ENCODE results near the gene TBCEL.

TBCEL gene

DNA sequence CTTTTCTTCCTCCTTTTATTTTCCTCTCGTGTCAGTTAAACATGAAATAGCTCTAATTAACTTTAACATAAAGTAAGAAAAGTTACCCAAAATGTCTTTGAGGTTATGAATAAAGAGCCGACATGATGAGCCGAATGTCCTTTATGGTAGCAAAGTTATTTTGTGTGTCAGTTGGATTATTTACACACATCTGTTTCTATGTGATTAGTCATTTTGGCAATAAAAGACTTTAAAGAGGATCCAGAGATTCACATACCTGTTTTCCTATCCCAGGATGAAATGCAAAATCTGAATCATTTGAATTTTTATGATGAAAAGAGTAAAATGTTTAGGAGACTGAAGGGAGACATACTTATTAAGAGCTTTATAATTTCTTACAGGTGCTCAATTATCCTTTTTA, 43.1 kb downstream of the TBCEL start:
- no peak for DNase-seq

DNA sequence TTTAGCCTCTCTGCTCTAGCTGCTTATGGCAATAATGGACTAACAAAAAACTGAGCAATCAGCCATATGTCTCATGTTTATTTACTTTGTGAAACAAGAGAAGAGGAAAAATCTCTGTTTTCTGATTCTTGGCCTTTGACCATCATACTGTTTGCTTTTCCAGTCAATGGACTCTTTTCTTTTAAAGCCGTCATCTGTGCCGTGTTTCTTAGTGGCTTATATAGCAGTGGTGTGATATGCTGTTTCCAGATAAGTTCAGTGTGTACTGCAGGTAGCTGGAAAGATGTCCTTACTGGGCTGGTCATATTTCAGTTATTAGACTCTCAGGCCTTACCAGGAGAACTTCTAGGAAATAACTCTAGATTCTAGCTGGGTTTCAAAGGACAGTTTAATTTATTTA, 43.6 kb downstream of the TBCEL start:
- DNase-seq, result no peak

GRCh38 chr11:121067962-121068647, 44.2 kb downstream of the TBCEL start:
- DNase-seq, result no peak

GRCh38 chr11:121068787-121069186, 44.9 kb downstream of the TBCEL start:
- no peak for DNase-seq

- DNase-seq, result no peak
These were observed 47.3 kb downstream of the TBCEL start for GRCh38 chr11:121070951-121071845.

DNA sequence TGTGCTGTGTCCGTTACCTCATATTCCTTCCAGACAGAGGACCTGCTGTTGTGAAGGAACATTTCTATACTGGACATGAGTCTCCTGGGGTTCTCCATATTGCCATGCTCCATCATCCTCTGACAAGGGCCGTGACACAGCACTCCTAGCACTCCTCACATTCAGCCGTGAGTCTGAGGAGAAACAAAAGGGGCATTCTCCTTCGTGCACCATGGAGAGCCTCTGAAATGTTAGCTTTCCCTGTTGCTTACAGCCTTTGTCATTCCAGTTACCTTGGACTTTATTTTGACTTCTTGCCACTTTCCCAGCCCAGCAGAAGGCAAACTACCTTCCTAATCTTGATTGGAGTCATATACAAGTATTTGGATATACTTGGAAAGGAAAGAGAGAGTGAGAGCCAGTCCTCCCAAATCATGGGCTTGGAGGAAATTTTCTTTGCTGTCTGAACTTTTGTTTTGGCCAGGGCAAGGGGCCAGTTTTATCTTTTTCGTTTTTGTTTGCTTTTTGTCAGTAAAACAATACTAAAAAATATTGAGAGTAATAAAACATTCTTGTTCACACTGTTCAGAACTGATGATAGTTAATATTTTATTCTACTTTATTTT, 48.0 kb downstream of the TBCEL start:
- DNase-seq, result no peak

GRCh38 chr11:121081321-121081720, 57.4 kb downstream of the TBCEL start:
- DNase-seq, result no peak

DNA sequence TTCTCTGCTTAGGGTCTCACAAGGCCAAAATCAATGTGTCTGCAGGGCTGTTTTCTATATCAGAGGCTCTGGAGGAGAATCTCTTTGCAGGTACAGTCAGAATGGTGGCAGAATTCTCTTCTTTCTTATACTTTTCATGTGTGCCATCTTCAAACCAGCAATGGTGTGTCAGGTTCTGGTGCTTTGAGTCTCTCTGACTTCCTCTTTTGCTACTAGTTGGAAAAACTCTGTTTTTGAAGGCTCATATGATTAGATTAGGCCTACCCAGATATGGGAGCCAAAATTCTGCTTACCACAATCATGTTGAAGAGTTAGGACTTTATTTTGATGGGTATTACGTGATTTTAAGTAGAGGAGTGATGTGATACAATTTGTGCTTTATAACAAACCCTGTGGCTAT, 58.3 kb downstream of the TBCEL start:
- no peak for DNase-seq

GRCh38 chr11:121082670-121083069, 58.8 kb downstream of the TBCEL start:
- no peak for DNase-seq

GRCh38 chr11:121086866-121087265, 63.0 kb downstream of the TBCEL start:
- no peak for DNase-seq

DNA sequence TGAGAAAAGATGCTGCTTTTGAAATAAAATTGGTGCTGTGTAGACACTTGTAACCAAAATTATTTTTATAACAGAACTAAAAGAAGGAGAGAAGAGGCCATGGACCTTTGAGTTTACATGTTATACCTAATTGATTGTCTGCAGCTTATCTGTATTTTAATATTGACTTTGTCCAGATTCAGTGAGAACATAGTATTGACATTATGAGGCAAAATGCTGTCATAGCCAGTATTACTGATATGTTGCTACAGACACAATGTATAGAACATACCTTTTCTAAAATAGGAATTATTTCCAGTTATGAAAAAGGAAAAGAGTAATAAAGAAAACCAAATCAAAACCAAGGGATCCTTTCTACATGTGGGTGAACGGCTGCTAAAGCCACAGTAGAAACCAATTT, 65.7 kb downstream of the TBCEL start:
- no peak for DNase-seq

DNA sequence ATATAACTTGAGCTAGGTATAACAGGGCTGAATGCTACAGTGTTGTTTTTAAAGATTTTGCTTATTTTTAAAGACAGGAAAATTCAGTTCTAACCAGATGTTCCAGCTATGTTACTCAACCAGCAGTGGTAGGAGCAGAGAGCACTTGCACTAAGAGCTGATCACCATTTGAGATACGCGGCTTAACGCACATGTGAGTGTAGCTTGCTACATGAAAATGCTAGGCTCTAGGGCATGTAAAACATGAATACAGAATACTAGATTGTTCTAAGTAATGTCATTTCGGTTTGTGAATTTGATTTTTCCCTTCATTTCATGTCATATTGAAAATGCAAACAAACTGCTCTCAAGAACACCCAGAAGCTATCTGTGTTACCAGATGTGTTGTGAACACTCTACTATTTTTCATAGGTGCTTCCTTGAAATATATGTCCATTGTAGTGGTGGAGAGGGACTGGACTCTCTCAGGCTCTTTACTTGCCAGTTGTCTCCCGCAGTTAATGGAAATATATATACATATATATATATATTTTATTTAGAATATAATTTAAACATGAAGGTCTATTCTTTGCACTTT, 66.3 kb downstream of the TBCEL start:
- no peak for DNase-seq

GRCh38 chr11:121091492-121092152, 67.7 kb downstream of the TBCEL start:
- no peak for DNase-seq

DNA sequence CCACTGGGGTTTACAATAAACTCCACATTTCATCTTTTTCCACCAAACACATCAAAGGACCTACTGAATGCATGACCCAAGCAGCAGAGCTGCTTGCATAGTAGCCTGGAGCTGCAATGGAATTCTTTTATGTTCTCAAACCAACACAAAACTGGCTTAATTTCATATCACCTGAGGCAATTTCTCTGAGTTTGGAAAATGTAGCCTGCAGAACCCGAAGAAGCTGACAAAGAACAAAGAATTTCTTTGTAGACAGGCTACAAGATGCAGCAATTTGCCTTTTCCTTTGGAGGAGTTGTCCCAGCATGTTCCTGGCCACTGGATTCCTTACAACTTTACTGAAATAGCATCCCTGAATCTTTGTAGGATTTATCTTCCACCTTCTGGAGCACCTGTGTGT, 71.7 kb downstream of the TBCEL start:
- no peak for DNase-seq

DNA sequence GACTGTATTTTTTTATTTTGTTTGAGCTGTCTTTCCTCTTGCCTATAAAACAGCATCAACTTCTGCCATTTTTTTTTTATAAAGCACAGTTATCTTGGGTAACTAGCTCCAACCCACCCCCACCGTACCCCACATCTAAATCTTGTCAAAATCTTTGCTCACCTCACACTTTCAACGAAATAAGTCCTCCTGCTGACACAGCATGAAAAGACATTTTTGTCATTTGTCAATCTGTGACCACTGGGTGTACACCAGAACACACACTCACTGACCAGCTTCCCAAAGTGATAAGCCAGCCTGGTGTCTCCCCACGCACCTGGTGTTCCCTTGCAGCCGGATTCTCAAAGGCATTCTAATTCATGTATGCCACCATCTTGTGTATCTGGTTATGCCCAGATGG, 75.5 kb downstream of the TBCEL start:
- no peak for DNase-seq

DNA sequence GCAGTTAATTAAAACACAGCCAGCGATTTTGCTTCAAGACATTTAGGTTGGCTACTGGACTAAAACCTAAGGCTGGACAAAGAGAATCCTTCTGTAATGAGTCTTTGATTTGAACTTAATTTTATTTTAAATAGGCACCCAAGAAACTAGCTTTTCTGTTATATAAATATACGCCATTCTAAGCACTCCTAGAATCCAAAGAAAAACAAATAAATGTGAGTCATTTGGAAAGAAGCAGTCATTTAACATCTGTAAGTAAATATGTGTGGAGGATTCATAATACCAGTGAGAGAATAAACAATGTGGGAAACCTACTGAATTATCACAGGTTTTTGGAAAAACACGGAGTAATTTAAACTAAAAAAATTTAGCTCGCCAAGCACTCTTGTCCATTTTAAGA, 76.0 kb downstream of the TBCEL start:
- no peak for DNase-seq

- DNase-seq, result no peak
These were observed 77.0 kb downstream of the TBCEL start, which contains the start of gene TECTA for GRCh38 chr11:121100943-121101342. Gene TECTA, plus strand, starts transcription at chr11:121101243. Its CDS starts 1,423 bp downstream, at chr11:121102666.

DNA sequence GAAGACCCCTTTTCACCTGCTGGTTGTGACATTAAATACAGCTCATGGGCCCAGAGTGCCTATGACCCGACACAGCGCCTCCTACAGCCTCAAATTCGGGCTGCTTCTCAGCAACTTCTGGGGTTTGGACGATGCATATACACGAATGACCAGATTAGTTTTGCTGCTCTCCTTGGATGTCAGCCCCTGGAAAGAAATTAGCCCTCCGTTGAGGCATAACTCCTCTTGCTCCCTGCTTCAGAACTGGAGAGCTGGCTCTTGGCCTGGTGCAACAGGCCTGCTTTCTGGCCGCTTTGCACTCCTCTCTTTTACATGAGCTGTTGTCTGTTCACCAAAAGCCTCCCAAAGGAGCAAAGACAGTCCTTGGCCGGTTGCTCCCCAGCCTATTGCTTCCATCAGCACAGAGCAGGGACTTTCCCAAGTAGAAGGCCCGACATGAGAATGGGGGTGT, 80.4 kb downstream of the TBCEL start:
- no peak for DNase-seq

DNA sequence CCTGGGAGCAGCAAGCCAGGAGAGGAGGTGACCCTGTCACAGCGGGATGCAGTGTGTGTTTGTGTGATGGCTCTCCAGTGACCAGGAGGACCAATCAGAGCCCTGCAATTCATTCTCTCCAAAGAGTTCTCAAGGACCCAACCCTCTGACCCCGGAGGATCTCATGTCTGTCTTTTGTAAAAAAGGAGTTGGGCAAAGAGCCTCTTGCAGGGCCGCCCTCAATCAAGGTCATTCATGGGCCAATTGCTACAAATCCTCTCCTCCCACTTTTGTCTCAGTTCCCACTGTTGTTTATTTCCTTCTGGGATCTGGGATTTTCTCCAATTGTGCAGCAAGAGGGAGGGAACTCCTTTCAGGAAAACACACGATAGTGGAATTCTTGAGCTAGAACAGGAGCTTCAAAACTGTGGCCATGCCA, 81.2 kb downstream of the TBCEL start:
- DNase-seq, result no peak

- DNase-seq, result no peak
These were observed 81.7 kb downstream of the TBCEL start for GRCh38 chr11:121105481-121106195.

GRCh38 chr11:121106812-121107211, 82.9 kb downstream of the TBCEL start:
- no peak for DNase-seq

- no peak for DNase-seq
These were observed 84.5 kb downstream of the TBCEL start for GRCh38 chr11:121108413-121108812.

Measured in stimulated activated CD8-positive, alpha-beta memory T cell treated with anti-CD3 and anti-CD28 coated beads, Interleukin-4, amount 100 ng/mL, for 48 hours (primary cell).